MCF 10A (cell line): ENCODE data around the gene DCAKD. TPM values are rescaled to one million over a fixed set of nuclear protein-coding genes. Genes with fewer than 3 reads are reported as not detected.

Experiments
- BruUV-seq: library from RNA; stranded (reverse); fragments of 400-500 nt; replicated peaks from 2 replicates; lab custom pipeline; 2021; lab: Mats Ljungman, UMichigan
- CTCF ChIA-PET: fragments of 300-600 bp; sonication (Branson Sonifier 250); formaldehyde crosslinking; extraction: SDS; loops from one replicate; lab custom pipeline; 2021; ENCODE audit warnings: antibody characterized with exemption, inconsistent platforms; lab: Yijun Ruan, JAX
- POLR2A ChIA-PET: fragments of 300-600, 350-650 bp; sonication (Branson Sonifier 250); formaldehyde crosslinking; extraction: SDS; loops from one replicate; lab custom pipeline; 2020; ENCODE audit warnings: antibody characterized with exemption, inconsistent platforms; lab: Yijun Ruan, JAX
- DNase-seq: peaks from one replicate; pipeline ENCODE4 v3.0.0-alpha.2; 2018; ENCODE audit not compliant: unreplicated experiment
- H3K27ac Mint-ChIP-seq: one replicate; pipeline ENCODE4 v1.8.0; 2022; ENCODE audit warnings: mild to moderate bottlenecking, low read depth, mixed read lengths; ENCODE audit not compliant: unreplicated experiment
- H3K27me3 Mint-ChIP-seq: one replicate; pipeline ENCODE4 v1.8.0; 2022; ENCODE audit warnings: mixed read lengths; ENCODE audit not compliant: insufficient read depth, unreplicated experiment
- H3K36me3 Mint-ChIP-seq: one replicate; pipeline ENCODE4 v1.8.0; 2022; ENCODE audit warnings: mild to moderate bottlenecking, moderate library complexity, mixed read lengths; ENCODE audit not compliant: insufficient read depth, unreplicated experiment
- H3K4me1 Mint-ChIP-seq: one replicate; pipeline ENCODE4 v1.8.0; 2022; ENCODE audit warnings: mixed read lengths; ENCODE audit not compliant: insufficient read depth, unreplicated experiment
- H3K4me3 Mint-ChIP-seq: one replicate; pipeline ENCODE4 v1.8.0; 2022; ENCODE audit warnings: mild to moderate bottlenecking, moderate library complexity, mixed read lengths; ENCODE audit not compliant: unreplicated experiment
- H3K9me3 Mint-ChIP-seq: one replicate; pipeline ENCODE4 v1.8.0; 2022; ENCODE audit warnings: mixed read lengths; ENCODE audit not compliant: unreplicated experiment
- CTCF ChIP-seq: fragments of 200-600 bp; IDR thresholded peaks from one replicate; pipeline ENCODE4 v1.8.0; 2022; ENCODE audit warnings: antibody characterized with exemption, mild to moderate bottlenecking; ENCODE audit not compliant: unreplicated experiment
- intact Hi-C: fragments of 100-400 bp; cut with micrococcal nuclease; formaldehyde crosslinking; loops from 2 replicates; pipeline ENCODE4 v1.14.1; 2022
- total RNA-seq: library from RNA; stranded (reverse); gene quantifications from 2 replicates; pipeline ENCODE4 v1.2.3, GENCODE V29; 2022

DCAKD gene
- total RNA-seq, 1 experiment from 2014 or later = 23.3 TPM

- intact Hi-C loops = no loop called here
- Mint-ChIP-seq H3K9me3 (peaks cover 2% of the 10 kb centered on the region), H3K4me3 (no peak overlapping the region), H3K27ac (no peak overlapping the region), H3K36me3 (no peaks in the 10 kb centered on the region), H3K4me1 (peaks cover 24% of the 10 kb centered on the region), H3K27me3 (no peaks in the 10 kb centered on the region)
- POLR2A ChIA-PET = interaction anchor here (0.6 kb wide), 1 partner anchor 156 kb away, joined by 3 read pairs; no protein-coding TSS in a partner anchor
- TF ChIP-seq CTCF = no peak
- no peak for DNase-seq
- BruUV-seq = no TSS peak
- CTCF ChIA-PET = interaction anchor here (0.6 to 1.0 kb wide), 2 partner anchors 25 to 57 kb away, joined by 3 to 7 read pairs; no protein-coding TSS in a partner anchor
Measured at GRCh38 chr17:44977065-44977464, 74.4 kb downstream of the DCAKD start.

GRCh38 chr17:44976206-44976605 lies 75.2 kb downstream of the DCAKD start:
- H3K27me3 Mint-ChIP-seq = no peaks in the 10 kb centered on the region
- intact Hi-C loops = no loop called here
- ChIA-PET CTCF (interaction anchor here (0.5 kb wide), 2 partner anchors 166 to 879 kb away, joined by 3 read pairs; no protein-coding TSS in a partner anchor), POLR2A (no interaction called here)
- DNase-seq = no peak
- no peaks in the 10 kb centered on the region for H3K9me3 Mint-ChIP-seq
- no peak for TF ChIP-seq CTCF
- H3K4me1 Mint-ChIP-seq = peaks cover 22% of the 10 kb centered on the region
- no peak overlapping the region for H3K27ac Mint-ChIP-seq
- no peak overlapping the region for H3K4me3 Mint-ChIP-seq
- no TSS peak for BruUV-seq
- no peaks in the 10 kb centered on the region for H3K36me3 Mint-ChIP-seq

Other genes starting within 250 kb of the DCAKD start
- 6.9 and 7.9 TPM in 2 replicates for gene GJC1, start 221.3 kb downstream of the DCAKD start, total RNA-seq
- gene HIGD1B, start 203.7 kb downstream of the DCAKD start, total RNA-seq = not detected in 2 replicates
- 119 and 125 TPM in 2 replicates for gene EFTUD2, start 152.2 kb downstream of the DCAKD start, total RNA-seq
- not detected in 2 replicates for gene GFAP, start 136.1 kb downstream of the DCAKD start, total RNA-seq
- 11.2 and 17.5 TPM in 2 replicates for gene KIF18B, start 103.9 kb downstream of the DCAKD start, total RNA-seq
- 0.56 and 0.96 TPM in 2 replicates for gene C1QL1, start 83.3 kb downstream of the DCAKD start, total RNA-seq
- gene NMT1, start 9.7 kb upstream of the DCAKD start, total RNA-seq = 85.3 and 89.7 TPM in 2 replicates
- gene PLCD3, start 80.9 kb upstream of the DCAKD start, total RNA-seq = 54.5 and 69.7 TPM in 2 replicates
- 7.2 and 7.8 TPM in 2 replicates for gene ACBD4, start 84.1 kb upstream of the DCAKD start, total RNA-seq
- gene HEXIM1, start 96.8 kb upstream of the DCAKD start, total RNA-seq = 22.5 and 26.7 TPM in 2 replicates
- gene HEXIM2, start 110.2 kb upstream of the DCAKD start, total RNA-seq = 5.1 and 7.7 TPM in 2 replicates
- 28.1 and 35.8 TPM in 2 replicates for gene FMNL1, start 170.3 kb upstream of the DCAKD start, total RNA-seq
- gene SPATA32, start 210.5 kb upstream of the DCAKD start, total RNA-seq = not detected in 2 replicates